CD4-positive, alpha-beta memory T cell (primary cell): Measurements from ENCODE around the gene PDK2. TPM values are rescaled to one million over a fixed set of nuclear protein-coding genes. Genes with fewer than 3 reads are reported as not detected.

Experiments
- CTCF ChIA-PET: fragments of 350-600 bp; sonication (Branson Sonifier 250); formaldehyde crosslinking; loops from one replicate; lab custom pipeline; 2021; ENCODE audit warnings: inconsistent platforms; ENCODE audit not compliant: partially characterized antibody; lab: Charles Lee
- POLR2A ChIA-PET: fragments of 350-600 bp; sonication (Branson Sonifier 250); formaldehyde crosslinking; loops from one replicate; lab custom pipeline; 2021; ENCODE audit not compliant: partially characterized antibody; lab: Charles Lee
- DNase-seq, 5 donors: peaks; one replicate each; pipeline versions ENCODE4 v3.0.0 to v3.0.0-alpha.2; 2020 to 2022; ENCODE audit warnings: mixed read lengths in 1 of 5
- H3K27ac ChIP-seq: one replicate; pipeline ENCODE4 v1.7.0; 2013; ENCODE audit warnings: low read depth, low read length
- H3K27me3 ChIP-seq: 2 replicates; pipeline ENCODE4 v1.7.0; 2013; ENCODE audit warnings: mild to moderate bottlenecking, low read length, moderate library complexity; ENCODE audit not compliant: insufficient read depth
- H3K36me3 ChIP-seq: 2 replicates; pipeline ENCODE4 v1.7.0; 2013; ENCODE audit warnings: mild to moderate bottlenecking, low read length, moderate library complexity; ENCODE audit not compliant: insufficient read depth
- H3K4me1 ChIP-seq: 2 replicates; pipeline ENCODE4 v1.7.0; 2013; ENCODE audit warnings: mild to moderate bottlenecking, low read length, moderate library complexity; ENCODE audit not compliant: insufficient read depth
- H3K4me3 ChIP-seq, 2 donors: one replicate each; pipeline ENCODE4 v1.7.0; 2013; ENCODE audit warnings: low read length in 2 of 2, mild to moderate bottlenecking in 1 of 2
- H3K9me3 ChIP-seq, 2 donors: one replicate each; pipeline ENCODE4 v1.7.0; 2013; ENCODE audit warnings: low read length in 2 of 2, control low read depth in 1 of 2; ENCODE audit not compliant: control insufficient read depth in 1 of 2
- H3K27ac Mint-ChIP-seq, 7 donors: one replicate each; pipeline ENCODE4 v1.8.0; 2020 to 2021; ENCODE audit warnings: mixed read lengths in 7 of 7, mild to moderate bottlenecking in 6 of 7, inconsistent platforms in 3 of 7, moderate library complexity in 3 of 7
- H3K27me3 Mint-ChIP-seq, 2 donors: one replicate each; pipeline ENCODE4 v1.8.0; 2020 to 2021; ENCODE audit warnings: mixed read lengths in 2 of 2
- H3K36me3 Mint-ChIP-seq, 2 donors: one replicate each; pipeline ENCODE4 v1.8.0; 2020 to 2021; ENCODE audit warnings: mixed read lengths in 2 of 2, inconsistent platforms in 1 of 2, mild to moderate bottlenecking in 1 of 2
- H3K4me1 Mint-ChIP-seq, 4 donors: one replicate each; pipeline ENCODE4 v1.8.0; 2020 to 2021; ENCODE audit warnings: mixed read lengths in 4 of 4, mild to moderate bottlenecking in 1 of 4
- H3K4me3 Mint-ChIP-seq, 8 donors: one replicate each; pipeline ENCODE4 v1.8.0; 2020 to 2021; ENCODE audit warnings: mixed read lengths in 8 of 8, mild to moderate bottlenecking in 7 of 8, moderate library complexity in 6 of 8, inconsistent platforms in 3 of 8
- H3K9me3 Mint-ChIP-seq, 8 donors: one replicate each; pipeline ENCODE4 v1.8.0; 2020 to 2021; ENCODE audit warnings: mixed read lengths in 8 of 8, mild to moderate bottlenecking in 5 of 8, inconsistent platforms in 3 of 8, moderate library complexity in 1 of 8
- intact Hi-C: fragments of 100-400 bp; cut with micrococcal nuclease; formaldehyde crosslinking; loops from one replicate; pipeline ENCODE4 v1.15.1; 2023
- polyA plus RNA-seq, 2 donors: library from polyadenylated mRNA; unstranded; fragments of 300-500 nt; fragmentation: Illumina TruSeq; gene quantifications; one replicate each; pipeline ENCODE4 v1.2.3, GENCODE V29; 2021
- total RNA-seq, 2 experiments: library from RNA; stranded (reverse); gene quantifications; one replicate each; pipeline ENCODE4 v1.2.3, GENCODE V29; 2021

PDK2 gene
- total and polyA plus RNA-seq, 4 experiments from 2014 or later: 34.5 to 40.6 (median 37.8) TPM

DNA sequence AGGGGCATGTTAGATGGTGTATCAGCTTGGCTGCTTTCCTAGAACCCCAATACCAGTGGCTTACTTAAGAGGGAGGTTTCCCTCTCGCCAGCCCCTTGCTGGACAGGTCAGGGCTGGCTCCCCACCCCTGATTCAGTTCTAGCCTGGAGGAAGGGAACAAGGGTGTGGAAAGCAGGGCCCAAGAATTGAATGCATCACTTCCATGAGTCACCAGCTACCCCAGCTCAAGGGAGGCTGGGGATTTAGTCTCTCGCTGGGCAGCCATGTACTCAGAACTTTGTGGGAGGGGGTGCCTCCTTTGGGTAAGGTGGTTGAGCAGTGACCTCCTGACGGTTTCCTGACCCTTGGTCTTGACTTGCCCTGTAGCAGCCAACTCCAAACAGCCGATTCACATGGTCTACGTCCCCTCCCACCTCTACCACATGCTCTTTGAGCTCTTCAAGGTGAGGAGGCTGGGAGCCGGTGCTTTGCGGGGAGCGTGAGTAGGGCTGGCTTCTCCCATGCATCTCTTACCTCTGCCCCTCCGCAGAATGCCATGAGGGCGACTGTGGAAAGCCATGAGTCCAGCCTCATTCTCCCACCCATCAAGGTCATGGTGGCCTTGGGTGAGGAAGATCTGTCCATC is 12.8 kb downstream of the PDK2 start:
- H3K36me3 ChIP-seq: peaks cover 23% of the 10 kb centered on the region
- H3K4me1 ChIP-seq: no peaks in the 10 kb centered on the region
- ChIA-PET POLR2A (interaction anchor here (1.5 kb wide), 1 partner anchor 10 kb away, joined by 4 read pairs; no protein-coding TSS in a partner anchor), CTCF (interaction anchor here (1.2 to 1.9 kb wide), 2 partner anchors 11 to 14 kb away, joined by 3 to 8 read pairs; no protein-coding TSS in a partner anchor)
- no peaks in the 10 kb centered on the region for H3K27me3 ChIP-seq
- no peak overlapping the region for H3K27ac ChIP-seq
- Mint-ChIP-seq H3K4me3 (no peak overlapping the region), H3K27me3 (no peaks in the 10 kb centered on the region), H3K27ac (peak overlapping the region in 1 of 7 donors; percentile 70), H3K9me3 (no peaks in the 10 kb centered on the region), H3K4me1 (no peaks in the 10 kb centered on the region), H3K36me3 (peaks cover 8 to 41% of the 10 kb centered on the region in 2 donors)
- no peak for DNase-seq
- intact Hi-C loops: no loop called here
- no peaks in the 10 kb centered on the region for H3K9me3 ChIP-seq
- H3K4me3 ChIP-seq: no peak overlapping the region

DNA sequence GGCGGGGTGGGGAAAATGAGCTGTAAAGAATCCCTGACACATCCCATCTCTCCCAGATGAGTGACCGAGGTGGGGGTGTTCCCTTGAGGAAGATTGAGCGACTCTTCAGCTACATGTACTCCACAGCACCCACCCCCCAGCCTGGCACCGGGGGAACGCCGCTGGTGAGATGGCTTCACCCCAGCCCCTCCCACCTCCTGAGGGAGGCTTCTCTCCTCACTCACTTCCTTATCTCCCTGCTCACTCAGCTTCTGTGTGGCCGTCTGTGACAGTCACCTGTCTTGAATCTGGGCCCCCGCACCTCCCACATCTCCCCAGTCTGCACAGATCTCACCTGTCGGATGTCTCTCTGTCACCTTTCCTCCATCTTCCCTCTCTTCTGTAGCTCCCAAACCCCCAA is 13.4 kb downstream of the PDK2 start:
- Histone ChIP-seq H3K9me3 (no peaks in the 10 kb centered on the region), H3K36me3 (peaks cover 23% of the 10 kb centered on the region), H3K27ac (no peak overlapping the region), H3K27me3 (no peaks in the 10 kb centered on the region), H3K4me3 (no peak overlapping the region), H3K4me1 (no peaks in the 10 kb centered on the region)
- no peaks in the 10 kb centered on the region for H3K4me1 Mint-ChIP-seq
- H3K9me3 Mint-ChIP-seq: no peaks in the 10 kb centered on the region
- no peak overlapping the region for H3K4me3 Mint-ChIP-seq
- ChIA-PET POLR2A (no interaction called here), CTCF (interaction anchor here (1.0 to 1.9 kb wide), 5 partner anchors 9 to 55 kb away, joined by 3 to 8 read pairs (median 5); no protein-coding TSS in a partner anchor)
- no peaks in the 10 kb centered on the region for H3K27me3 Mint-ChIP-seq
- H3K36me3 Mint-ChIP-seq: peaks cover 5 to 37% of the 10 kb centered on the region in 2 donors
- intact Hi-C loops: no loop called here
- peak overlapping the region in 1 of 7 donors; percentile 43 for H3K27ac Mint-ChIP-seq
- no peak for DNase-seq

DNA sequence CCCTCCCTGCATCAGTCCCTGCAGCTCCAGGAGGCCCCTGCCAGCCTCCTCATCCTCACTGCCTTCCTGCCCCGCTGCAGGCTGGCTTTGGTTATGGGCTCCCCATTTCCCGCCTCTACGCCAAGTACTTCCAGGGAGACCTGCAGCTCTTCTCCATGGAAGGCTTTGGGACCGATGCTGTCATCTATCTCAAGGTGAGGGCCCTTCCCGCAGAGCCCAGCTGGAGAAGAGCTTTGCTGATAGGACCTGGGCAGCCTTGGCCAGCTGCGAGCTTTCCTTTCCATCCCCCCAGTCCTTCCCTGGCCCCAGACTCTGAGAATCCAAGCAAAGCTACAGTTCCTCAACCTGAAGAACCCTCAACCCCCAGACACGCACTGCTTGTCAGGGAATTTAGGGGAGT is 14.1 kb downstream of the PDK2 start:
- Histone ChIP-seq H3K4me3 (no peak overlapping the region), H3K9me3 (no peaks in the 10 kb centered on the region), H3K27me3 (no peaks in the 10 kb centered on the region), H3K36me3 (peaks cover 23% of the 10 kb centered on the region), H3K27ac (no peak overlapping the region), H3K4me1 (no peaks in the 10 kb centered on the region)
- POLR2A ChIA-PET: no interaction called here
- no peaks in the 10 kb centered on the region for H3K4me1 Mint-ChIP-seq
- CTCF ChIA-PET: interaction anchor here (1.0 to 1.9 kb wide), 5 partner anchors 8 to 54 kb away, joined by 3 to 8 read pairs (median 5); no protein-coding TSS in a partner anchor
- DNase-seq: no peak
- H3K4me3 Mint-ChIP-seq: no peak overlapping the region
- intact Hi-C loops: no loop called here
- H3K27ac Mint-ChIP-seq: no peak overlapping the region
- H3K9me3 Mint-ChIP-seq: no peaks in the 10 kb centered on the region
- no peaks in the 10 kb centered on the region for H3K27me3 Mint-ChIP-seq
- H3K36me3 Mint-ChIP-seq: peaks cover 5 to 37% of the 10 kb centered on the region in 2 donors

DNA sequence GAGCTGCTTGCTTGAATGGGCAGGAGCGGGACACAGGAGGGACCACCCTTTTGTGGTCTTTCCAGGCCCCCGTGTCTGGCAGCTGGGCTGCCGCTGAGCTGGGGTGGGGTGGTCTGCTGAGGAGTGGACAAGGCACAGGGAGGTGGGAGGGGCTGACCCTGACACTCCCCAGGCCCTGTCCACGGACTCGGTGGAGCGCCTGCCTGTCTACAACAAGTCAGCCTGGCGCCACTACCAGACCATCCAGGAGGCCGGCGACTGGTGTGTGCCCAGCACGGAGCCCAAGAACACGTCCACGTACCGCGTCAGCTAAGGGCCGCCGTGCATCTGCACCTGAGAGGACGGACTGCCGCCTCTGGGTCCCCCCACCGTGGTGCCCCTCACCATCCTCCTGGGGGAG is 14.6 kb downstream of the PDK2 start:
- peaks cover 23% of the 10 kb centered on the region for H3K36me3 ChIP-seq
- POLR2A ChIA-PET: no interaction called here
- intact Hi-C loops: no loop called here

DNA sequence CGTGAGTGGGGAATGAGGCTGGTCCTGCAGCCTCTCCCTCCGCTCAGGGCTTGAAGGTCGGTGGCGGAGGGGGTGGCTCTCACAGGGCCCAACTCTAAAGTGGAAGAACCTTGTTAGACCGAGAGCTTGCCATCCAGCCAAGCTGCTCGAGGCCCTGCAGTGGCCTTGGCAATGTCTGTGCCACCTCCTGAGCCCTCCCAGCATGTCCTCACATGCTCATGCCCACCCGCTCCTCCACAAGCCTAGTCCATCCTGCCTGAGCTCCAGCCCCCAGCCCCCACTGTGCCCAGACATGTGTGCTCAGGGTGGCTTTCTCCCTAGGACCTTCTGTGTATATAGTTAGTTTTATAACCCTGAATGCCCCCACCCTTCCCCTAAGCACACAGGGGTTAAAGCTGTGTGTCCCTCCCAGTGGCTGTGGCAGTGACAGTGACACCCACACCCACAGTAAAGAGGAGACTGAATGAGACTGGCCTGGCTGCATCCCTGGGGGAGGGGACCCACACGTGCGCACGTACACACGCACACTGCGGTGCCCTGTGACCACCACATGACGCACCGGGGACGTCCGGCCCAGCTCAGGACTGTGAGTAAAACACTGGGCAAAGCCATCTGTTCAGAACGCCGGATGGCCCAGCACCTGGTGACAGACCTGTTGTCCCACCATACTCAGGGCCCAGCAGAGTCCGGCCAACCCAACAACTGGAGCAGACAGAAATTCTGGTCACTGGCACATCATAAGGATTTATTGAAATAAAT is 15.6 kb downstream of the PDK2 start:
- Histone ChIP-seq H3K27ac (no peak overlapping the region), H3K27me3 (no peaks in the 10 kb centered on the region), H3K4me3 (no peak overlapping the region), H3K36me3 (peaks cover 23% of the 10 kb centered on the region), H3K9me3 (no peaks in the 10 kb centered on the region), H3K4me1 (no peaks in the 10 kb centered on the region)
- intact Hi-C loops: no loop called here
- Mint-ChIP-seq H3K27ac (no peak overlapping the region), H3K36me3 (peaks cover 5 to 28% of the 10 kb centered on the region in 2 donors), H3K4me1 (peaks cover 4 to 9% (median 6%) of the 10 kb centered on the region in 4 donors), H3K9me3 (no peaks in the 10 kb centered on the region), H3K27me3 (peaks cover 4 to 6% of the 10 kb centered on the region in 2 donors), H3K4me3 (no peak overlapping the region)
- POLR2A ChIA-PET: interaction anchor here (0.6 kb wide), 1 partner anchor 423 kb away, joined by 3 read pairs; no protein-coding TSS in a partner anchor
- DNase-seq: no peak
- CTCF ChIA-PET: interaction anchor here (1.4 to 2.9 kb wide), 3 partner anchors 17 to 51 kb away, joined by 5 to 9 read pairs (median 6); no protein-coding TSS in a partner anchor

More for the DNA sequence above, 14.6 kb downstream of the PDK2 start:
- H3K27me3 Mint-ChIP-seq: peaks cover under 1% of the 10 kb centered on the region in 2 donors
- H3K4me1 ChIP-seq: no peaks in the 10 kb centered on the region
- H3K36me3 Mint-ChIP-seq: peaks cover 5 to 37% of the 10 kb centered on the region in 2 donors
- CTCF ChIA-PET: interaction anchor here (1.8 kb wide), 1 partner anchor 52 kb away, joined by 5 read pairs; no protein-coding TSS in a partner anchor
- DNase-seq: no peak
- no peak overlapping the region for H3K4me3 ChIP-seq
- H3K27ac Mint-ChIP-seq: no peak overlapping the region
- peaks cover 0 to 2% (median under 1%) of the 10 kb centered on the region in 4 donors for H3K4me1 Mint-ChIP-seq
- no peaks in the 10 kb centered on the region for H3K9me3 Mint-ChIP-seq
- no peaks in the 10 kb centered on the region for H3K9me3 ChIP-seq
- H3K4me3 Mint-ChIP-seq: no peak overlapping the region
- no peak overlapping the region for H3K27ac ChIP-seq
- no peaks in the 10 kb centered on the region for H3K27me3 ChIP-seq

DNA sequence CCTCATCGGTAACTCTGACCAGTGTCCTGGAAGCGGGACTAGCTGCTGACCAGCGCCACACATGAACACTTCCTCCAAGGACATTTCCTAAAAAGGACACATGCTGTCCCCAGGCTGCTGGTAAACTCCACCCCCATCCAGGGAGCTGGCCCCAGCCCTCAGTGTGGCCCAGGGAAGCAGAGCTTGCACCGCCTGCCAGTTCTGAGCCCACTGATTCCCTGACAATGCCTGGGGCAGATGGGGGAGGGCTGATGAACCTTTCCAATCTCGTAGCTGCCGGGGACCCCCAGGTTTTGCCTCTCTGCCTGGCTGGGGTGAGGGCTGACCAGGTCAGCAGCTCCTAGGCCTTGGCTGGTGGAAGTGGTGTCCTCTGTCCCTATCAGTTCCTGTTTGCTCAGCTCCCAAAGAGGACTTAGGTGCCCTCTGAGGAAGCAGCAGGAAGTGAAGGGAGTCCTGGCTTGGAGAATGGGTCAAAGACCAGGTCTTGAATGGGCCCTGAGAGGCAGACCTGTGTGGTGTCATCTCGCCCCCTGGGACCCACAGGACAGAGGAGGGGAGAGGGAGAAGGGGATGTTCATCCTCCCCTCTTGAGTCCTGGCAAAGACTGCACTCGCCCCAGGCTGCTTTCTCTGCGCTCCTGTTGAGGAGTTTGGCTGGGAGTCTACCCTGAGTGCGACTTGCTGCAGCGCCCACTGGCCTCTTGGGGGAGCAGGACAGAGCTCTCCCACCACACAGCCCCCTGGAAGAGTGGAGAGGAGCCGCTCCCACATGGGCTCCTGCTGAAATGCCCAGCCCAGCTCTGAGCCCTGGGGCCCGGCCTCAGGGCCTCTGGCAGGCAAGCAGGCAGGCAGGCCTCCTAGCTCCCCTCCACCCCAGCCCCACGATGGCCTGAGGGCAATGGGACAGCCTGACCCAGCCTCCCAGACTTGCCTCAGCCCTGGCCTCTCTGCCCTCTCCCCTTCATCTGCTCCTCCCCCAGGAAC is 16.8 kb downstream of the PDK2 start:
- no peak for DNase-seq
- peaks cover 4 to 13% (median 10%) of the 10 kb centered on the region in 4 donors for H3K4me1 Mint-ChIP-seq
- H3K36me3 Mint-ChIP-seq: peaks cover 5 to 23% of the 10 kb centered on the region in 2 donors
- peaks cover 7 to 10% of the 10 kb centered on the region in 2 donors for H3K27me3 Mint-ChIP-seq
- Histone ChIP-seq H3K9me3 (no peaks in the 10 kb centered on the region), H3K4me1 (peaks cover 4% of the 10 kb centered on the region), H3K27me3 (peaks cover 6% of the 10 kb centered on the region), H3K27ac (no peak overlapping the region), H3K36me3 (peaks cover 17% of the 10 kb centered on the region), H3K4me3 (no peak overlapping the region)
- intact Hi-C loops: no loop called here
- no peaks in the 10 kb centered on the region for H3K9me3 Mint-ChIP-seq
- no peak overlapping the region for H3K27ac Mint-ChIP-seq
- no peak overlapping the region for H3K4me3 Mint-ChIP-seq
- ChIA-PET POLR2A (interaction anchor here (3.2 kb wide), 1 partner anchor 17 kb away, joined by 11 read pairs; the partner anchor contains the start of gene PDK2), CTCF (interaction anchor here (1.4 to 2.9 kb wide), 3 partner anchors 18 to 50 kb away, joined by 5 to 9 read pairs (median 6); no protein-coding TSS in a partner anchor)
